Loucy (cell line): Measurements from ENCODE around the gene BSND.
"Not testable (repeated sequence)": the region's sequence is repeated elsewhere in the genome, so short reads cannot be mapped to it uniquely, and the experiment has no call there.

Source experiments
- CTCF ChIP-seq: fragments of 200-600 bp; sonication (generic); conservative IDR thresholded peaks from 2 replicates; pipeline ENCODE4 v1.5.1; 2014; ENCODE audit warnings: mild to moderate bottlenecking, antibody characterized with exemption, low read length
- EZH2phosphoT487 ChIP-seq: fragments of 200-600 bp; IDR thresholded peaks from 2 replicates; pipeline ENCODE4 v1.6.1; 2018; ENCODE audit warnings: antibody characterized with exemption, mild to moderate bottlenecking, moderate library complexity, borderline replicate concordance

- TF ChIP-seq CTCF, EZH2phosphoT487: not testable (repeated sequence)
Observed at GRCh38 chr1:55024163-55024562, 25.4 kb downstream of the BSND start.
